Activated naive CD8-positive, alpha-beta T cell treated with anti-CD3 and anti-CD28 coated beads, Interleukin-2, amount 50 U/mL, for 16 hours (primary cell): ENCODE results near the gene GOLT1B.

Experiments used
- DNase-seq: peaks from one replicate; pipeline ENCODE4 v3.0.0-alpha.2; 2020; ENCODE audit warnings: low read depth, low spot score

GOLT1B gene

GRCh38 chr12:21523148-21523547, 21.6 kb downstream of the GOLT1B start:
- no peak for DNase-seq

- no peak for DNase-seq
These were observed 24.5 kb downstream of the GOLT1B start, which contains the start of gene SPX for GRCh38 chr12:21526053-21526452. TSS of gene SPX (plus strand) at chr12:21526296. CDS start at chr12:21526473, 177 bp downstream.

DNA sequence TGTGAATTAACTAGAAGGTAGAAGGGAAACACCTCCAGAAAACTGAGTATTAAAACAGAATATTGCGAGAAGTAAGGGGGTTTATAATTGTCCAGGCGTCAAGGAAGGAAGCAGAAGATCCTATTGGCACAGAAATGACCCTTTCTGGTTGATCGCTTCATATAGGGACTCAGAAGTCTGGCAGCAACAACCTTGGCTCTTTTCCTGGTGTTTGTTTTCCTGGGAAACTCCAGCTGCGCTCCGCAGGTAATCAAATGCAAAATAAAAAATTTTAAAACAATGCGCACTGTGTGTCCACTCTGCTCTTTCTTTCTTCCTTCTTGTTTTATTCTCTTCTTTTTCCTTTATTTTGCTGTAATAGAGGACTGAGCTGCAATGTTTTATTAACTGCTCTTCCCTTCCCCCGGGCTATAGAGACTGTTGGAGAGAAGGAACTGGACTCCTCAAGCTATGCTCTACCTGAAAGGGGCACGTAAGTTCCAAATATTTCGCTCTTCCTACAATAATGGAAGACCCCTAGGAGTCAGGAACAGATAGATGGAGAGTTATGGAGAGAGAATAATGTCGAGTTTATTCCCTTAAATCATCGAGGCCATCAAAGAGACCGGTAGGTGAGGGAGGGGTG, 25.2 kb downstream of the GOLT1B start:
- no peak for DNase-seq

GRCh38 chr12:21527451-21528180, 26.0 kb downstream of the GOLT1B start:
- DNase-seq = peak; percentile 18

DNA sequence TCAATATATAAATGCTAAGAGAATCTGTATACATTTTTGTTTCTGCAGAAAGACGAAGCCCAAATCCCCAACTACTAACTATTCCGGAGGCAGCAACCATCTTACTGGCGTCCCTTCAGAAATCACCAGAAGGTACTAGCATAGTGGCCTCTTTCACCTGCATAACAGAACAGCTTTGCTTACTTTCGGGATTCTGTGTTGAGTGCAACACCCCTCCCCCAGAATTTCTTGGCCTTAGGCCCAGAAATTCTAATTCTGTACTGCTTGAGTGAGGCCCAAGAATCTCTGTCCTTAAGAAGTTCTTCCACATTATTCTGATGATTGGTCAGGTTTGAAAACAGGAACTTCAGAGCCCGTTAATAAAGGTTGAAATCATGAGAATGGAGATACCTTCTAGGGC, 27.4 kb downstream of the GOLT1B start:
- DNase-seq = no peak

- no peak for DNase-seq
These were observed 27.9 kb downstream of the GOLT1B start for GRCh38 chr12:21529456-21529855.

GRCh38 chr12:21538061-21538653, 36.6 kb downstream of the GOLT1B start:
- DNase-seq = no peak

- no peak for DNase-seq
These were observed 38.2 kb downstream of the GOLT1B start for GRCh38 chr12:21539797-21540196.

GRCh38 chr12:21541773-21542172, 40.2 kb downstream of the GOLT1B start:
- DNase-seq = no peak

- DNase-seq = no peak
These were observed 40.8 kb downstream of the GOLT1B start for GRCh38 chr12:21542403-21542802.

- no peak for DNase-seq
These were observed 41.6 kb downstream of the GOLT1B start for GRCh38 chr12:21543151-21543550.

DNA sequence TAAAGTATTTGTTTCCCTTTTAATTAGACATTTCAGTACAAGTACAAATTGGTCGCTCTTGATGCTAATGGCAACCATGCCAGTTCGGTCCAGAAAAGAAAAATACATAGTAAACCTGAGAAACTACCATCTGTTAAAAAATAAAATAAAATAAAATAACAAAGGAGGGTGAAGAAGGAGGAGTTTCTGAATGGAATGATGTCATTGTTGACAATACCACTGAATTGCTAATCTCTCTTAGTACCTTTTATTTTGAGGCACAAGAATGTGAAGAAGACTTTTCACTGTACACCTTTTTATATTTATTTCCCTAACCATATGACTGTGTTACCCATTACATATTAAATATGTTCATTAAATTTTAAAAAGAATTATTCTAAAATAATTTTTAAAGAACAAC, 44.0 kb downstream of the GOLT1B start:
- no peak for DNase-seq

- DNase-seq = no peak
These were observed 45.1 kb downstream of the GOLT1B start for GRCh38 chr12:21546716-21547115.

DNA sequence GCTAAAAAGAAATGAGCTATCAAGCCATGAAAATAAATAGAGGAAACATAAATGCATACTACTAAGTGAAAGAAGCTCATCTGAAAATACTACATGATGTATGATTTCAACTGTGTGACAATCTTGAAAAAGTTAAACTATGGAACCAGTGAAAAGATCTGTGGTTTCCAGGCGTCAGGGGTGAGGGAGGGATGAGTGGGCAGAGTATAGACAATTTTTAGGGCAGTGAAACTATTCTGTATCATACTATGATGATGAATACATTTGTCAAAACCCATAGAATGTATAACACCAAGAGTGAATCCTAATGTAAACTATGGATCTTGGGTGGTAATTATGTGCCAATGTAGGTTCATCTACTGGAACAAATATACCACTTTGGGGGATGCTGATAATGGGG, 45.8 kb downstream of the GOLT1B start:
- no peak for DNase-seq

DNA sequence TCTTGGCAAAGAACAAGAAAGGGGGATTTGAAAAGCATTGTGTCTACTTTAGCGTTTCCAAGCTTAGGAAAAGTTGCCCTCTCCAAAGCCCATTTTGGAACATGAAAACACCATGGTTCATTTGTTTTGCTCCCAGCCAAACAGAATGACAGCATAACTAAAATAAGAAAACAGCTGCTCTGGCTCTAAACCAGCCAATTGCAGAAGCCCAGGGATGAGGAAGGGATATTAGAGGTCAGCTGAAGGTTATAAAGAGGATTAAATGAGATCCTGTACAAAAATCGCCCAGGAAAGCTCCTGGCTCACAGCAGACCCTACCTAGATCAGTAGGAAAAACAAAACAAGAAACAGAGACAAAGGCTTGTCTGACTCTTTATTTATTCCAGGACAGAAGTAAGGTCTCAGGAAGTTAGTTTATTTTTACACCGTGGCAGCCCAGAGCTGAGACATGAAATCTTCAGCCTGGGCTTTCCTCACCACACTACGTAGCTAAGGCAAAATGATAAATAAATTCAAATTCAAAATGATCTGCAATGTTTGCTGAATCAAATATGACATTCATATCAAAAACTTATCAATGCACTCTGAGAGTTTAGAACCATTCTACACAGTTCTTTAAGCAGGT, 50.4 kb downstream of the GOLT1B start:
- DNase-seq = no peak

DNA sequence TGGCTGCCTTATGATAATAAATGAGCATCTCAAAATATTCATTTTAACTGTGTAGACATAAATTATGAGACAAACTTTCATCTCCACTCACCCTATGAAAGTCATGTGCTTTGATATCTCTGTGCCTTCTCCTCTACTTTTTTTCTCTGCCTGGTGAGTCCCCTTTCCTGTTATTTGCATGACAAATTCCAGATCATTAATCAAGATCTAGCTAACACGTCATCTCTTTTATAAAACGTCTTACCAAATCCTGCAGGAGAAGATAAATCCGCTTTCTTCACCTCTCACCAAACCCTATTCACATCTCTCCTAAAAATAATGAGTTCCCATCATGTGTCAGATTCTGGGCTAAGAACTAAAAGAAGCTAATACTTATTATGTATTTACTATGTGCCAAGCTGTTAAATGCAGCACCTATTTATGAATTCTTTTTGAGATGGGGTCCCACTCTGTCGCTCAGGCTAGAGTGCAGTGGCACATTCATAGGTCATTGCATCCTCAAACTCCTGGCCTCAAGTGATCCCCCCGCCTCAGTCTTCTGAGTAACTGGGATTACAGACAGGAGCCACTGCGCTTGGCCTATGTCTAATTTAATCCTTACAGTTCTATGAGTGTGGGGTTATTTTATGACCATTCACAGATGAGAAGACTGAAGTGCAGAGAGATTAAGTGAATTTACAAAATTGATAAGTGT, 51.2 kb downstream of the GOLT1B start:
- DNase-seq = no peak

DNA sequence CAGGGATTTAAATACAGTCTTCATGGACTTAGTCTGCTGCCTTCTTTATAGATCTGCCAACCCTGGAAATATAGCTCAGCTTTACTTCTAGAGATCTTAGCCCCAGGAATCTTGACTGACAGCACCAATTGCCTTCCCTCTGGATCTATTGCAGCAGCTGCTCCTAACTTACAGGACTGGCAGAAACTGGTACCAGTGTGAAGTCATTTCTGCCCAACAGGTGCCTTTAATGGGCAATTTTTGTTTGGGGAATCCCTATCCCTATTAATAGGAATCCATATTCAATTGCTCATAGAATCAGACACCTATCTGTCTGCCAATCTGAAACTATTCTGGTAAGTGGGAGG, 51.7 kb downstream of the GOLT1B start:
- no peak for DNase-seq

- DNase-seq = no peak
These were observed 56.6 kb downstream of the GOLT1B start for GRCh38 chr12:21558100-21558679.

- no peak for DNase-seq
These were observed 58.4 kb downstream of the GOLT1B start for GRCh38 chr12:21559855-21560569.

- no peak for DNase-seq
These were observed 59.6 kb downstream of the GOLT1B start for GRCh38 chr12:21561158-21561557.

DNA sequence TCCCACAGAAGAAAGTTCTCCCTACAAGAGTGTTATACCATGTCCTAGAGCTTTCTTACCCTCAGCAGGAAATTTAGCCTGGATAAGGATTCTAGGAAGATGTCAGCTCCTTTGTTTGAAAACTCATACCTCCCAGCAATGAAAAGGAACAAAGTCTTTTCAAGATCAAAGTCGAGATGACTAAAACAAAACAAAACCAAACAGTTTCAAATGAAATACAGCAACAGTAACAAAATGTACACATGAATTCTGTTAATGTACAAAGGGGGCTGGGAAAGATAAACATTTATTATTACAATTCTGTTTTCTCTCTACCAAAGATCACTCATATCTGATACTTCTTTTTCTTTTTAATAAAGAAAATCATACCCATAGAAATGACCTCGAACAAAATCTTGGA, 61.3 kb downstream of the GOLT1B start:
- DNase-seq = no peak
